ENCODE measurements around the gene SLC6A8.

GRCh38 chrX:153709726-153710674 lies 22.3 kb downstream of the SLC6A8 start:
- TF ChIP-seq CTCF (IDR thresholded peaks at IDR 0.05) (no peak), POLR2A (IDR thresholded peaks at IDR 0.05) (no peak), EP300 (IDR thresholded peaks at IDR 0.05) (no peak), POLR2AphosphoS5 (IDR thresholded peaks at IDR 0.05) (no peak)
